ENCODE results near the gene ADCY10. TPM values are rescaled to one million over a fixed set of nuclear protein-coding genes. Genes with fewer than 3 reads are reported as not detected.
"Not testable (repeated sequence)": the region's sequence is repeated elsewhere in the genome, so short reads cannot be mapped to it uniquely, and the experiment has no call there.

The ADCY10 gene
- polyA plus RNA-seq, 1 experiment = 0.01 TPM

DNA sequence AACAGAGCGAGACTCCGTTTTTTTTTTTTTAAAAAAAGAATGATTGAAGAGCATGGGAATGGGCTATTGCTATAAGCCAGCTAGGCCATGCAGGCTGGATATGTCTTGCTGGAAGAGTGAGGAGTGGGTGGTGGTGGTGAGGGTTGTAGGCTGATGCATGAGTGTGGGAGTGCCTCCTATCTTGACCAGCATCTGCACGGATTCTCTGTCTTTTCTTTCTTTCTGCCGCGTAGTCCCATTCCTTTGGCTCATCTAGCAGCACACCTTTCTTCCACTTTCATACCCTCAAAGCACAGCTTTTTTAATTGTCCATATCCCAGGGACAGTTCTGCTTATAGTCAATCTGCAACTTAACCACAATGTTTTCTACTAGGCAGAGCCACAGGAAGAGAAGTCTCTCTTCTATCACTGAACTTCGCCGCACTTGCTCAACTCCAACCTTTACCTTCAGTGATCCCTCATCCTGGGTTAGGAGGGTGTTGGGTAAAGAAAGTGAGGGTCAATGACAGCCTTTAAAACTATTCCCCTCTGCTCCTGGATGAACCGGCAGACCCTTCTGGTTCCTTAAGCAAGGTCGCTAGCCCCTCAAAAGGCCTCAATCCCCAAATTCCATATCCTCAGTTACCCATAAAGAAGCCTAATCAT lies 15.2 kb downstream of the ADCY10 start:
- no peak for DNase-seq (ENCODE audit: low read depth, low spot score)
- TF ChIP-seq, protein P1, sequence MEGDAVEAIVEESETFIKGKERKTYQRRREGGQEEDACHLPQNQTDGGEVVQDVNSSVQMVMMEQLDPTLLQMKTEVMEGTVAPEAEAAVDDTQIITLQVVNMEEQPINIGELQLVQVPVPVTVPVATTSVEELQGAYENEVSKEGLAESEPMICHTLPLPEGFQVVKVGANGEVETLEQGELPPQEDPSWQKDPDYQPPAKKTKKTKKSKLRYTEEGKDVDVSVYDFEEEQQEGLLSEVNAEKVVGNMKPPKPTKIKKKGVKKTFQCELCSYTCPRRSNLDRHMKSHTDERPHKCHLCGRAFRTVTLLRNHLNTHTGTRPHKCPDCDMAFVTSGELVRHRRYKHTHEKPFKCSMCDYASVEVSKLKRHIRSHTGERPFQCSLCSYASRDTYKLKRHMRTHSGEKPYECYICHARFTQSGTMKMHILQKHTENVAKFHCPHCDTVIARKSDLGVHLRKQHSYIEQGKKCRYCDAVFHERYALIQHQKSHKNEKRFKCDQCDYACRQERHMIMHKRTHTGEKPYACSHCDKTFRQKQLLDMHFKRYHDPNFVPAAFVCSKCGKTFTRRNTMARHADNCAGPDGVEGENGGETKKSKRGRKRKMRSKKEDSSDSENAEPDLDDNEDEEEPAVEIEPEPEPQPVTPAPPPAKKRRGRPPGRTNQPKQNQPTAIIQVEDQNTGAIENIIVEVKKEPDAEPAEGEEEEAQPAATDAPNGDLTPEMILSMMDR (IDR thresholded peaks at IDR 0.05; ENCODE audit: low read depth, low read length) = no peak
- no peak overlapping the region for H3K4me3 ChIP-seq (ENCODE audit: low read depth, low read length)
- H3K27me3 ChIP-seq (ENCODE audit: control insufficient read depth, insufficient read depth, low read length) = no peaks in the 10 kb centered on the region
- no peak overlapping the region for H3K27ac ChIP-seq (ENCODE audit: low read depth, low read length)
- POLR2A ChIA-PET = no interaction called here
- CTCF ChIA-PET = interaction anchor here (1.1 kb wide), 1 partner anchor 16 kb away, joined by 3 read pairs; no protein-coding TSS in a partner anchor
- no peaks in the 10 kb centered on the region for H3K9me3 ChIP-seq (ENCODE audit: control insufficient read depth, insufficient read depth, low read length)

DNA sequence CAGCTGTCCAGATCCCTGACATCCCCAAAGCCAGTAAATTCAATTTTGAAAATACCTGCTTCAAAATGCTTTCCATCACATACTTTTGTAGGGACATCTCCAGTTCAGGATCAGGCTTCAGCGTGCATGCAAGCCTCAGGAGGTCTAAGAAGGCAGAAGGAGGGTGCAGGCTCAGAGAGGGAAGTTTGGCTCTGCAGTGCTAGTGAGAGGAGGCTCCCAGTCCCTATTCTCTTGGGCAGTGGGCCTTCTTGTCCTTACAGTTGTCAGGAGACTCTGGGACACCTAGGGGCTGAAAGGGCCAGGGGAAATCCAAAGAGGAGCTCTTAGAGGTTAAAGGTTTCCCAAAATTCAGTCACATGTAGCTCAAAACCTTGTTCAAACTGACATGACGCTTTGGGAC lies 20.1 kb downstream of the ADCY10 start:
- Histone ChIP-seq H3K4me3 (ENCODE audit: low read depth, low read length) (no peak overlapping the region), H3K27ac (ENCODE audit: low read depth, low read length) (no peak overlapping the region), H3K9me3 (ENCODE audit: control insufficient read depth, insufficient read depth, low read length) (no peaks in the 10 kb centered on the region), H3K27me3 (ENCODE audit: control insufficient read depth, insufficient read depth, low read length) (no peaks in the 10 kb centered on the region)
- ChIA-PET POLR2A (no interaction called here), CTCF (interaction anchor here (0.6 to 2.0 kb wide), 2 partner anchors 188 to 419 kb away, joined by 4 to 7 read pairs; no protein-coding TSS in a partner anchor)
- DNase-seq (ENCODE audit: low read depth, low spot score) = no peak
- TF ChIP-seq, protein P1 (IDR thresholded peaks at IDR 0.05; ENCODE audit: low read depth, low read length) = no peak

DNA sequence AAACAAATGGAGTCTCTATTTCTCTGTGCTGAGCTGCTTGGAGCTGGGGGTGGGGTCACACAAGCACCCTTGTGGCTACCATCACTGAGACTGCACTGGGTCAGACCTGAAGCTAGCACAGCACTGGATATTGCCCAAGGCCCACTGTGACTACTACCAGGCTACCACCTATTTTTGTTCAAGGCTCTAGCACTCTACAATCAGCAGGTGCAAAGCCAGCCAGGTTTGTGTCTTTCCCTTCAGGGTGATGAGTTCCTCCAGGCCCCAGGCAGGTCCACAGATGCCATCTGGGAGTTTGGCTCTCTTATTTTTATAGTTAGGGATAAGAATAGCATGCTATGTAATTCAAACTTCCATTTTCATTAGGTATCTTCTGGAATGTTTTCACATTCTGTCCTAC lies 23.5 kb downstream of the ADCY10 start:
- no peaks in the 10 kb centered on the region for H3K27me3 ChIP-seq (ENCODE audit: control insufficient read depth, insufficient read depth, low read length)
- ChIA-PET CTCF (no interaction called here), POLR2A (no interaction called here)
- TF ChIP-seq, protein P1 (IDR thresholded peaks at IDR 0.05; ENCODE audit: low read depth, low read length) = no peak
- no peak overlapping the region for H3K4me3 ChIP-seq (ENCODE audit: low read depth, low read length)
- H3K27ac ChIP-seq (ENCODE audit: low read depth, low read length) = no peak overlapping the region
- DNase-seq (ENCODE audit: low read depth, low spot score) = no peak
- no peaks in the 10 kb centered on the region for H3K9me3 ChIP-seq (ENCODE audit: control insufficient read depth, insufficient read depth, low read length)

DNA sequence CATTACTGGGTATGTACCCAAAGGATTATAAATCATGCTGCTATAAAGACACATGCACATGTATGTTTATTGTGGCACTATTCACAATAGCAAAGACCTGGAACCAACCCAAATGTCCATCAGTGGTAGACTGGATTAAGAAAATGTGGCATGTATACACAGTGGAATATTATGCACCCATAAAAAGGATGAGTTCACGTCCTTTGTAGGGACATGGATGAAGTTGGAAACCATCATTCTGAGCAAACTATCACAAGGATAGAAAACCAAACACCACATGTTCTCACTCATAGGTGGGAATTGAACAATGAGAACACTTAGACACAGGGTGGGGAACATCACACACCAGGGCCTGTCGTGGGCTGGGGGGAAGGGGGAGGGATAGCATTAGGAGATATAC lies 26.7 kb downstream of the ADCY10 start:
- H3K4me3 ChIP-seq (ENCODE audit: low read depth, low read length); POLR2A ChIA-PET; DNase-seq (ENCODE audit: low read depth, low spot score); H3K9me3 ChIP-seq (ENCODE audit: control insufficient read depth, insufficient read depth, low read length); CTCF ChIA-PET; H3K27ac ChIP-seq (ENCODE audit: low read depth, low read length); H3K27me3 ChIP-seq (ENCODE audit: control insufficient read depth, insufficient read depth, low read length): not testable (repeated sequence)

DNA sequence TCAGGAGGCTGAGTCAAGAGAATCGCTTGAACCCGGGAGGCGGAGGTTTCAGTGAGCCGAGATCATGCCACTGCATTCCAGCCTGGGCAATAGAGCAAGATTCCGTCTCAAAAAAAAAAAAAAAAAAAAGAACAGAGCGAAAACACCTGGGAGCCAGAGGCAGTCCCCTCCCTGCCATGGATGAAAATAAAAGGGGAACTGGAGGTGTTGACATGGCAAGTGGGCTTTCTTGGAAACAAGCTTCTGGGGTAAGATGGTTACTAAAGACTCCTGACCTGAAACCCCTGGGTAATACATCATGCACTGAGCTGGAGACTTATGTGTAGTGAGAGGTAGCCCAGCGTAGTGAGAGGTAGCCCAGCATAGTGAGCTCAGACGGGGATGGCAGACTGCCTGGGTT lies 31.6 kb downstream of the ADCY10 start:
- no peaks in the 10 kb centered on the region for H3K9me3 ChIP-seq (ENCODE audit: control insufficient read depth, insufficient read depth, low read length)
- H3K27ac ChIP-seq (ENCODE audit: low read depth, low read length) = no peak overlapping the region
- no peaks in the 10 kb centered on the region for H3K27me3 ChIP-seq (ENCODE audit: control insufficient read depth, insufficient read depth, low read length)
- H3K4me3 ChIP-seq (ENCODE audit: low read depth, low read length) = no peak overlapping the region
- no peak for DNase-seq (ENCODE audit: low read depth, low spot score)
- TF ChIP-seq, protein P1 (IDR thresholded peaks at IDR 0.05; ENCODE audit: low read depth, low read length) = no peak
- POLR2A ChIA-PET = no interaction called here
- CTCF ChIA-PET = interaction anchor here (0.7 to 1.1 kb wide), 2 partner anchors 16 to 20 kb away, joined by 3 to 4 read pairs; no protein-coding TSS in a partner anchor

Data from AG04450 (cell line).